B cell (primary cell): ENCODE results near the gene CELF4. TPM values are rescaled to one million over a fixed set of nuclear protein-coding genes. Genes with fewer than 3 reads are reported as not detected.

Source experiments
- ATAC-seq: fragments of 200-7000 bp; cut with Tn5 transposase; one replicate; pipeline ENCODE4 v1.10.0; 2021; ENCODE audit warnings: low read depth, mild to moderate bottlenecking, moderate number of reproducible peaks, moderate library complexity
- CTCF ChIA-PET: fragments of 350-600 bp; sonication (Branson Sonifier 250); formaldehyde crosslinking; loops from one replicate; lab custom pipeline; 2021; ENCODE audit warnings: antibody characterized with exemption, inconsistent platforms; lab: Charles Lee
- POLR2A ChIA-PET: fragments of 350-600 bp; sonication (Branson Sonifier 250); formaldehyde crosslinking; loops from one replicate; lab custom pipeline; 2021; ENCODE audit warnings: antibody characterized with exemption; lab: Charles Lee
- DNase-seq: peaks from one replicate; pipeline ENCODE4 v3.0.0; 2013
- H2AFZ ChIP-seq: 2 replicates; pipeline ENCODE4 v1.6.1; 2012; ENCODE audit warnings: mild to moderate bottlenecking, low read depth, low read length; ENCODE audit not compliant: insufficient read depth, poor library complexity, severe bottlenecking
- H3K27ac ChIP-seq, 2 donors: 1 replicate in 1 of 2; 2 replicates in 1 of 2; pipeline ENCODE4 v1.5.1; 2012 to 2013; ENCODE audit warnings: low read length in 2 of 2, mild to moderate bottlenecking in 2 of 2, moderate library complexity in 1 of 2
- H3K27me3 ChIP-seq, 4 experiments: fragments of 200-600 bp in 1 of 4; sonication (generic) in 1 of 4; replicated peaks in 1 of 4; 1 replicate in 2 of 4; 2 replicates in 2 of 4; pipeline versions ENCODE4 v1.6.1 to v1.7.0; 2013 to 2016; ENCODE audit warnings: low read length in 3 of 4, mild to moderate bottlenecking in 2 of 4, mixed read lengths in 1 of 4, moderate library complexity in 1 of 4; ENCODE audit not compliant: insufficient read depth in 4 of 4, control insufficient read depth in 3 of 4; ENCODE audit errors: control extremely low read depth in 1 of 4
- H3K36me3 ChIP-seq, 2 experiments: replicated peaks in 1 of 2; 1 replicate in 1 of 2; 2 replicates in 1 of 2; pipeline versions ENCODE4 v1.6.1 to v1.7.1; 2013; ENCODE audit warnings: low read length in 1 of 2; ENCODE audit not compliant: insufficient read depth in 2 of 2, control insufficient read depth in 1 of 2; ENCODE audit errors: control extremely low read depth in 1 of 2, extremely low read depth in 1 of 2
- H3K4me1 ChIP-seq, 2 donors: fragments of 200-600 bp in 1 of 2; sonication (generic) in 1 of 2; 1 replicate in 1 of 2; 2 replicates in 1 of 2; pipeline versions ENCODE4 v1.5.1 to v1.6.1; 2013 to 2017; ENCODE audit warnings: low read length in 2 of 2; ENCODE audit not compliant: control insufficient read depth in 2 of 2, insufficient read depth in 2 of 2
- H3K4me2 ChIP-seq: replicated peaks from 2 replicates; pipeline ENCODE3; 2012; ENCODE audit warnings: mild to moderate bottlenecking, low read depth, low read length; ENCODE audit not compliant: poor library complexity, severe bottlenecking
- H3K4me3 ChIP-seq, 5 experiments: fragments of 200-600 bp in 1 of 5; sonication (generic) in 1 of 5; 1 replicate in 3 of 5; 2 replicates in 2 of 5; pipeline versions ENCODE4 v1.5.1 to v1.7.0; 2011 to 2016; ENCODE audit warnings: low read length in 4 of 5, mild to moderate bottlenecking in 4 of 5, low read depth in 2 of 5, control low read depth in 1 of 5, moderate library complexity in 1 of 5; ENCODE audit not compliant: insufficient read depth in 1 of 5; ENCODE audit errors: control extremely low read depth in 1 of 5, extremely low read depth in 1 of 5
- H3K79me2 ChIP-seq: fragments of 200-600 bp; sonication (generic); one replicate; pipeline ENCODE4 v1.6.0; 2016; ENCODE audit warnings: low read length; ENCODE audit not compliant: control insufficient read depth, insufficient read depth
- H3K9ac ChIP-seq: fragments of 200-600 bp; sonication (generic); 2 replicates; pipeline ENCODE4 v1.6.1; 2017; ENCODE audit warnings: mild to moderate bottlenecking, low read length, moderate library complexity
- H3K9me3 ChIP-seq, 3 donors: one replicate each; pipeline versions ENCODE4 v1.6.1 to v1.7.1; 2013; ENCODE audit warnings: low read length in 2 of 3; ENCODE audit not compliant: control insufficient read depth in 2 of 3, insufficient read depth in 1 of 3; ENCODE audit errors: control extremely low read depth in 1 of 3
- H4K20me1 ChIP-seq: 2 replicates; pipeline ENCODE4 v1.6.0; 2012; ENCODE audit warnings: mild to moderate bottlenecking, low read length; ENCODE audit not compliant: insufficient read depth, control insufficient read depth, poor library complexity, severe bottlenecking
- H3K27ac Mint-ChIP-seq: one replicate; pipeline ENCODE4 v1.8.0; 2021; ENCODE audit warnings: mixed read lengths
- H3K27me3 Mint-ChIP-seq: one replicate; pipeline ENCODE4 v1.8.0; 2021; ENCODE audit warnings: mixed read lengths
- H3K4me1 Mint-ChIP-seq: one replicate; pipeline ENCODE4 v1.8.0; 2021; ENCODE audit warnings: mixed read lengths
- H3K4me3 Mint-ChIP-seq: one replicate; pipeline ENCODE4 v1.8.0; 2021; ENCODE audit warnings: mixed read lengths
- H3K9me3 Mint-ChIP-seq: one replicate; pipeline ENCODE4 v1.8.0; 2022; ENCODE audit warnings: mixed read lengths; ENCODE audit not compliant: insufficient read depth
- CTCF ChIP-seq: fragments of 200-600 bp; IDR thresholded peaks from one replicate; pipeline ENCODE4 v1.8.0; 2022; ENCODE audit warnings: antibody characterized with exemption, mild to moderate bottlenecking
- EZH2 ChIP-seq: IDR thresholded peaks from 2 replicates; pipeline ENCODE4 v1.6.1; 2012; ENCODE audit warnings: borderline replicate concordance, low read depth, mild to moderate bottlenecking, moderate library complexity, low read length; ENCODE audit not compliant: insufficient read depth, poor library complexity, severe bottlenecking
- WGBS: methylation state at CpG from one replicate; pipeline ENCODE4 v1.1.5; 2013; ENCODE audit warnings: missing lambda C conversion rate; ENCODE audit not compliant: insufficient coverage; 5-methylcytosine and 5-hydroxymethylcytosine counted together
- intact Hi-C: fragments of 100-400 bp; cut with micrococcal nuclease; formaldehyde crosslinking; loops from one replicate; pipeline ENCODE4 v1.10.0; 2022
- polyA plus RNA-seq: library from polyadenylated mRNA; depleted of rRNA; stranded (reverse); fragments of >200 nt; gene quantifications from 2 replicates; pipeline ENCODE4 v1.2.3, GENCODE V29; 2012
- total RNA-seq, 2 donors: library from RNA; stranded (reverse); fragments of 120-200 nt in 1 of 2; gene quantifications; 1 replicate in 1 of 2; 2 replicates in 1 of 2; pipeline versions ENCODE4 v1.2.3 to v1.2.4, GENCODE V29; 2013 to 2022

CELF4 gene
- total and polyA plus RNA-seq, 2 donors (not counting 1 experiment from before 2014, with no cell fraction given), result not detected

DNA sequence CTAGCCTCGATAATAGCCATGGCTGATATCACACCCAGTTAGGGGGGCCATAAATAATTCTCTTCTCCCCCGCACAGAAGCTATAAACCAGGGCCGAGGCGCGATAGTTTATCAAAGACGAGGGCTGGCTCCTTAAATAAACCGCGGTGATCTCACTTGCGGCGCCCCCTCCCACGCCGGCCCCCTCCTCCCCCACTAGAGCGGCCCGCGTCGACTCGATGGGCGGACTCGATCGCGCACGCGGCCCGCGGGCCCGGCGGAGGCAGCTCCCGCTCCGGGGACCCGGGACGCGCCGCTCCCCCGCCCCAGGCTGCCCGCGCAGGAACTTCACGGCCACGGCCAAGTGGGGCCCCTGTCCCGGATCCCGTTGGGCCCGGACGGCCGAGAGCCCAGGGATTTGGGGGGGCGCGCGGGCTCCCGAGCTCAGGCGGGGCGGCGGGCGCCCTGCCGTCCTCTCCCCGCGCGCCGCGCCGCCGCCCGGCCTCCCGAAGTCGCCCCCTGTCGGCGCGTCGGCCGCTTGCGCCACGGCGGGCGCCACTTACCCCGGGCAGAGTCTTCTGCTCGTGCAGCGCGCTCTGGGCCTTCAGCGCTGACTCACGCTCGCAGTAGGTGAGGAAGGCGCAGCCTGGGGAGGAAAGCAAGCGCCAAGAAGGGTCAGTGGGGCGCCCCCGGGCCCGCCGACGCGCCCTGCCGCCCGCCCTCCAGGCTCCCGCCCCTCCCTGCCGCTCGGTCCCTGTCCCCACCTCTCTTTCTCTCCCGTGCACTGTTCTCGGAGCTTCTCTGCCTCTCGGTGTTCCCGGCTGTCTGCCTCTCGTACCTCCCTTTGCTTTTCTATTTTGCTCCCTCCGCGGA is 80.4 kb downstream of the CELF4 start:
- no peaks in the 10 kb centered on the region for H4K20me1 ChIP-seq
- H3K79me2 ChIP-seq, result no peaks in the 10 kb centered on the region
- CTCF ChIA-PET, result no interaction called here
- no peak overlapping the region for H3K4me3 Mint-ChIP-seq
- WGBS, result 4% methylated on average over 88 of the region's 98 CpGs
- H3K4me3 ChIP-seq, result no peak overlapping the region
- H3K9me3 Mint-ChIP-seq, result no peaks in the 10 kb centered on the region
- intact Hi-C loops, result no loop called here
- ATAC-seq, result no peak
- no peaks in the 10 kb centered on the region for H3K36me3 ChIP-seq
- peaks cover 0 to 51% (median 18%) of the 10 kb centered on the region in 4 experiments for H3K27me3 ChIP-seq
- POLR2A ChIA-PET, result no interaction called here
- peaks cover 0 to 5% of the 10 kb centered on the region in 2 donors for H3K4me1 ChIP-seq
- no peak overlapping the region for H2AFZ ChIP-seq
- peaks cover 0 to 18% (median 0%) of the 10 kb centered on the region in 3 donors for H3K9me3 ChIP-seq
- no peak overlapping the region for H3K9ac ChIP-seq
- no peak overlapping the region for H3K27ac Mint-ChIP-seq
- H3K4me1 Mint-ChIP-seq, result peaks cover 10% of the 10 kb centered on the region
- no peak overlapping the region for H3K4me2 ChIP-seq
- H3K27me3 Mint-ChIP-seq, result peaks cover 54% of the 10 kb centered on the region
- no peak for DNase-seq
- no peak overlapping the region for H3K27ac ChIP-seq
- TF ChIP-seq CTCF (no peak), EZH2 (no peak)
